GM18873 (cell line): Measurements from ENCODE around the gene PODNL1.

Experiments
- ATAC-seq: cut with Tn5 transposase; IDR thresholded peaks from one replicate; pipeline ENCODE4 v1.9.1; 2021; ENCODE audit warnings: mild to moderate bottlenecking, moderate library complexity, moderate number of reproducible peaks; ENCODE audit not compliant: unreplicated experiment, low FRiP score

Gene PODNL1, protein sequence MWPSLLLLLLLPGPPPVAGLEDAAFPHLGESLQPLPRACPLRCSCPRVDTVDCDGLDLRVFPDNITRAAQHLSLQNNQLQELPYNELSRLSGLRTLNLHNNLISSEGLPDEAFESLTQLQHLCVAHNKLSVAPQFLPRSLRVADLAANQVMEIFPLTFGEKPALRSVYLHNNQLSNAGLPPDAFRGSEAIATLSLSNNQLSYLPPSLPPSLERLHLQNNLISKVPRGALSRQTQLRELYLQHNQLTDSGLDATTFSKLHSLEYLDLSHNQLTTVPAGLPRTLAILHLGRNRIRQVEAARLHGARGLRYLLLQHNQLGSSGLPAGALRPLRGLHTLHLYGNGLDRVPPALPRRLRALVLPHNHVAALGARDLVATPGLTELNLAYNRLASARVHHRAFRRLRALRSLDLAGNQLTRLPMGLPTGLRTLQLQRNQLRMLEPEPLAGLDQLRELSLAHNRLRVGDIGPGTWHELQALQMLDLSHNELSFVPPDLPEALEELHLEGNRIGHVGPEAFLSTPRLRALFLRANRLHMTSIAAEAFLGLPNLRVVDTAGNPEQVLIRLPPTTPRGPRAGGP

DNA sequence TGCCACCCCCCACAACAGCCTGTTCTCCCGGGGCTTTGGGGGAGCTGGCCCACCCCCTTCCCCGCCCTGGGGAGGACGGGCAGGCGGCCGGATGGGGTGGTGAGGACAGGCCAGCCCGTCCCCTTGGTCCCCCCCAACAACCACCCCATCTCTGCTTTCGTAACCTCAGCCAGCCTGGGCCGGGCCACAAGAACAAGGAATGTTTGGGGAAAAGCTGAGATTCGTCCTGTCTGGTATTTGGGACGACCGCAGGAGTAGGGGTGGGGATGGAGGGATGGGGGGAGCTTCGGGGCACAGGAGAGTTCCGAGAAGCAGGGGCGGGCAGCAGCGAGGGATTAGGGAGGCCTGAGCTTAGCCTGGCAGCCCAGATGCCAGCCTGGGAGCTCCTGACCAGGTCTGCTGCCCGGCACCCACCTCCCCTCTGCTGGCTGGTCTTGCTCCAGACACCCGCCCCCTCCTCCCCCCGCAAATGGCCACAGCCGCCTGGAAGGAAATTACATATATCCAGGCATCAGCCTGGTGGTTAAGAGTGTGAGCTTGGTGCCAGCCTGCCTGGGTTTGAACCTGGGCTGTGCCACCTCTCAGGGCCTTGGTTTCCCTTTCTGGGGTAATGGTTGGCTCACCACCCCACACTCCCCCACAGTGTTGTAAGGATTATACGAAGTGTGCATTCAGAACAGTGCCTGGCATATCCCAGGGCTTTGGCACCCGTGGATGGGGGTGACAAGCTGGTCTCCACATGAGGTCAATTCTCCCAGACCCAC is at the start of gene PODNL1:
TSS of gene PODNL1 (minus strand) at position 117 of the 764 bp plus-strand sequence. CDS start 236 bp downstream, outside the sequence.
- no peak for ATAC-seq

DNA sequence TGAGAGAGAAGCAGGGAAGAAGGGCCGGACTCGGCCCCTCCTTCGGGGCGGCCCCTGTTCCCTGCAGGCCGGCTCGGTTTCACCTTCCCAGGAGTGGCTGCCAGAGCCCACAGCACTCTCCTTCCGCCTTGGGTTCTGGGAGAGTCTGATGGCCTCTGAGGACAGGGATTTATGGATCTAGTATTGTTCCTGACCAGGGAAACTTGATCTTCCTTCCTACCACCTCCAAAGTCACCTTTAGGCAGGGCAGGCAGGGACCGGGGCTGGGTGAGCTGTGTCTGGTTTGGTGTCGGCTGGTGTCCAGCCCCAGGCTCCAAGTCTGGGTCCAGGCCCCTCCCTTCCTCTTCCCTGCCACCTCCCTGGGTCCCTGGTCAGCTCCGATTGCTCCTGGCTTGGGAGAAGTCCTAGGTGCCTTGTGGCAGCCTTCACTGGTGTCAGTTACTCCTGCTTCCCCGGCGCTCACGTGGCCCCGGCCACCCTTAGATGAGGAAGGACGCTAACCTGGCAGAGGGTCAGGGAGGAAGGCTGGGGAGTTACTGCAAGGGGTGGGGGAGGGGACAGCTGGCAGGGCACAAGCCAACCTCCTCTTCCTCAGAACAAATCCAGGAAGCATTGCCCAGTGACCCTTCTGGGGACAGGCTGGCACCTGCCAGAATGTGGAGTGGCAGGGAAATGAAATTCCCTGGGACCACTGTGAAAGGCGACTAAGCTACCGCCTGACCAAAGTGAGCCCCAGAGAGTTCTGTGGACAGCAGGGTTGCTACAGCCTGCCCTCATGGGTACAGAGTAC is 49.1 kb upstream of the PODNL1 start:
- ATAC-seq: no peak

DNA sequence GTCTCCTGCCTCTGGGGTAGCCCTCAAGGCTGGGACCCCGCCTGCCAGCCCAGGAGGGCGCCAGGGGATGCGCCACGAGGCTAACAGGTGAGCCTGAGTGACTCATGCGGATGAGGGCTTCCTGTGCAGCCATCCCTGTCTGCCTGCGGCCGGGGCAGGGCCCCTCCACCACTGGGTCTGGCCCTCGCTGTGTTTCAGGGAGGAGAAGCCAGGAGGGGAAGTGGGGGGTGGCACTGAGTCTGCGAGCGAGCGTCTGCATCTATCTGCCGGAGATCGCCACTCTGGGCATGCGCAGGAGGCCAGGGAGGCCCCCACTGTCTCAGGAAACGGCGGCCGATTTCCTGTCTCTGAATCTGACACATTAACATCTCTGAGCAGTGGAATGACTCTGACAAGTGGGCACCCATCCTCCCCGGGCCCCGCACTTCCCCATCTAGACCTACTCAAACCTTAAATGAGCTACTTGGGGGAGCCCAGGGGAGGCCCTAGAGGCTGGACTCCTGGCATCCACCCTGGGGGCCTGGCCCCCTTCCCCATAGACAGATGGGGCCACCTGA is 48.2 kb upstream of the PODNL1 start:
- ATAC-seq: peak; percentile 53

DNA sequence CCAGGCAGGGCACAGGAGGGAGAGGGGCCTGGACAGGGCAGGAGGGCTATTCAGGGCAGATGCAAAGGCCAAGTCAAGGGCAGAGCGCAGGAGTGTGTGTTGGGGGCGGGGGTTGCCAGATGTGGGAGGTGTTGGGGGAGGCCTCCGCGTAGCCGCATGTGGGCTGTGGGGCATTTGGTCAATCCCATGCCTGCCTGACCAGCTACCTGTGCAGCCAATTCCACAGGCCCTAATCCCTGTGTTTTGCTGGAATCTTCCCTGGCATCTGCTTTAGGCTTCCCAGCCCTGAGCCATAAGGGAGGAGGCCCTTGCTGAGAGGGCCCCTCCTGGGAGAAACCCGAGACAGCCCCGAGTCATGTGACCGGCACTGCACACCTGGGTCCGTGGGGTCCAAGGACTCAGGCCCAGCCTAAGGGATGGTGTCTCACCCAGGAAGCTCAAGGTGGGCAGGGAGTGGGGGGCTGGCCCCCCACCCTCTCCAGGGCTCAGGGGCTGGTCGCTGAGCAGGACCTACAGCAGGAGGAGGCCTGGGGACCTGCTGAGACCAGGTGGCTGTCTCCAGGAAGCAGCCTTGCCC is 47.6 kb upstream of the PODNL1 start:
- ATAC-seq: peak; percentile 12

DNA sequence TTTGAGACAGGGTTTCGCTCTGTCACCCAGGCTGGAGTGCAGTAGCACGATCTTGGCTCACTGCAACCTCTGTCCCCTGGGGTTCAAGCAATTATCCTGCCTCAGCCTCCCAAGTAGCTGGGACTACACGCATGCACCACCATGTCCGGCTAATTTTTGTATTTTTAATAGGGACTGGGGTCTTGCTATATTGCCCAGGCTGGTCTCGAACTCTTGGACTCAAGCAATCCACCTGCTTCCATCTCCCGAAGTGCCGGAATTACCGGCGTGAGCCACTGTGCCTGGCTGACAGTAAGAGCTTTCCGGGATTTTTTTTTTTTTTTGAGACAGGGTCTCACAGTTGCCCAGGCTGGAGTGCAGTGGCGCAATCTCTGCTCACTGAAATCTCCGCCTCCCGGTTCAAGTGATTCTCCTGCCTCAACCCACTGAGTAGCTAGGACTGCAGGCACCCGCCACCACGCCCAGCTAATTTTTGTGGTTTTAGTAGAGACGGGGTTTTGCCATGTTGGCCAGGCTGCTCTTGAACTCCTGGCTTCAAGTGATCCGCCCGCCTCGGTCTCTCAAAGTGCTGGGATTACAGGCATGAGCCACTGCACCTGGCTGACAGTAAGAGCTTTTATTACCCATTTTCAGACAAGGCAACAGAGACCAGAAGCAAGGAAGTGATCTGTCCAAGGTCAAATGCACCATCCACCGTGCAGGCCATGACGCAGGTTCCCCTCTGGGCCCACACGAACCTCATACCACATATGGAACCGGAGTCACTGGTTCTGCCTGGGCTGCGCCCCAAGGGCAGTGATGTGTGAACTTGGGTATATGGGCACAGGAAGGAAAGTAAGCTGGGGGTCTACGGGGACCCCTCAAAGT is 46.9 kb upstream of the PODNL1 start:
- no peak for ATAC-seq

DNA sequence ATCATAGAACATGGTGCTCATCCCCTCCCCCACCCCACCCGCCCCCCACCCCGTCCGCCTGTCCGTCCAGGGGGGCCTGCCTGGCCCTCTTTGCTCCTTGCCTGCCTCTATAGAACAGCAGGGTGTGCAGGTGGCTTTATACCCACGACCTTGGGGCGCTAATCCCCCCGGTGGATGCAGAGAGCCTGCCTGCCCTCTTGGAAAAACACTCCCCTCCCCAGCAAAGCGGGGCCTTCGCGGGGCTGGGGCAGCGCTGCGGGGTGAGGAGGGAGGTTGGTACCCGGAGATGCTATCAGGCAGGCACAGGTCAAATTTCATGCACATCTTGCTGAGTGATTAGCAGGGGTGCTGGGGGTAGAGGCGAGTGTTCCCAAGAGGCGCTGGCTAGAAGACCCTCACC is 46.0 kb upstream of the PODNL1 start:
- ATAC-seq: no peak

DNA sequence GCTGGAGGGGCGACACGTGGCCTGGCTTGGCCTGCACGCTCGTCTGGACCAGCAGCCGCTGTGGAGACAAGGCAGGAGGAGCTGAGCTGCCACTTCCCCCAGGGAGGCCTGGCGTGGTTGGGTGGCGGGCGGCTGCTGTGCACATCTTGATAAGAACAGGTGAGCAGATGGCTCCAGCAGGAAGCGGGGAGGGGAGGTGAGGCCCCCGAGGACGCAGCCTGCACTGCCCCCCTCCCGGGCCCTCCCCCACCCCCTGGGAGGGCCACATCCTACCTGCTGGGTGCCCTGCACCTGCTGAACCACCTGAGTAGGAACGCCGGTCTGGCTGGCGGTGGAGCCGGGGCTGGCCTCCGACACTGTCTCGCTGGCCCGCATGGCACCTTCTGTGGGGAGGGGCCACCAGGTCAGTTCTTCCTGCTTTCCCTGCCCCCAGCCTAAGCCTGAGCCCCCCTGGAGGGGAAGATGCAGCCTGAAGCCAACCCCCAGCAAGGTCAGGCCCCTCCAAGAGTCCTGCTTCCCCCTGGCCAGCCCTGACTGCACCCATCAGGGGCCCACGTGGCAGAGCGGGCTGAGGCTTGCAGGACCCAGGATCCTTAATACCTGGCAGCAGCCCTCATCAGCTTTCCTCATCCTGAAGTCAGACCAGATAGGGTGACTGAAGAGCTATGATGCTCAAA is 45.1 kb upstream of the PODNL1 start:
- ATAC-seq: no peak

DNA sequence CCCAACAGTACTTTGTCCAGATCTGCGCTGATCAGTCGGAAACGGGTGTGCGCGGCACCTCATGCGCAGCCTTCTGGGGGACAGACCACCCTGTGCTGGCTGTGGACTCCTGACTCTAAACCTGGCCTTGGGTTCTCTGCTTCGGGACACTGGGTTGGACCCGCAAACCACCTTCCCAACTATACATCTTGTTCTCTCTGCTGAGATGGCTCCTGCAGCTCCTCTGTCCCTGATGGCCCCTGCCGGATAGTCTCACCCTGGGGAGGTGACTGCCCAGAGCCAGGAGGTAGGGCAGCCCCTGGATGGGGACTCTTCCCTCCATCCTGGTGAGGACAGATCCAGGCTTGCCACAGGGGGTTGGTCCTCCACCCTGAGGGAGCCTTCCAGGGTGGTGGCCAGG is 44.6 kb upstream of the PODNL1 start:
- no peak for ATAC-seq

DNA sequence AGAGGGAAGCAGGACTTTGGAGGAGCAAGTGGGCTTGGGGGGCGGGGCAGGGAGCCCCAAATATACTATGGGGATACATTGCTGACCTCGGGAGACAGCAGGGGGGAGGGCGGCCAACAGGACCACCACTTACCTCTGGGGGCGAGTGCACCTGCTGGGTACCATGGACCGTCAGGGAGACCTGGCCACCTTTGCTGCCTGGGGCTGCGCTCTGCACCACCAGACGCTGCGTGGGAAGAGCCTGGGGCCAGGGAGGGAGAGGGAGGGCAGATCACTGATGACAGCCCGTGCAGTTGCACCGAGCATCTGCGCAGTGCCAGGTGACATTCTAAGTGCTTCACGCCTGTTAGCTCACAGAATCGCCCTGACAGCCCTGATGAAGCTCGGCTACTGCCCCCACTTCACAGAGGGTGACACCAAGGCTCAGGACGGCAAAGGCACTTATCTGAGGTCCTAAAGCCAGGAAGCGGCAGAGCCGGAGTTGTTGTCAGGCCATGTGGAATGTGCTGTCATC is 43.8 kb upstream of the PODNL1 start:
- ATAC-seq: no peak

DNA sequence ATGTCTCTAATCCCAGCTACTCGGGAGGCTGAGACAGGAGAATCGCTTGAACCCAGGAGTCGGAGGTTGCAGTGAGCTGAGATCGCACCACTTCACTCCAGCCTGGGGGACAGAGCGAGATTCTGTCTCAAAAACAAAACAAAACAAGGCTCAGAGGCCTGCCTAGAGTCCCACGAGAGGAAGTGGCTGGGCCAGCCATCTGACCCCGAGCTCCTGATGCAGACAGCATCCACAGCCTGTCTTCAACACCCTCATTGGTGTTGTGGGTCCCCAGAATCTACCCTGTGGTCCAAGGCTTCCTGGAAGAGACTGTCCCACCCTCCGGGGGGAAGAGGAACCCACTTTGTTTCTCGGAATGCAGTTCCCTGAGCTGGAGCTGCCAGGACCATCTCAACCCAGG is 43.2 kb upstream of the PODNL1 start:
- ATAC-seq: no peak

DNA sequence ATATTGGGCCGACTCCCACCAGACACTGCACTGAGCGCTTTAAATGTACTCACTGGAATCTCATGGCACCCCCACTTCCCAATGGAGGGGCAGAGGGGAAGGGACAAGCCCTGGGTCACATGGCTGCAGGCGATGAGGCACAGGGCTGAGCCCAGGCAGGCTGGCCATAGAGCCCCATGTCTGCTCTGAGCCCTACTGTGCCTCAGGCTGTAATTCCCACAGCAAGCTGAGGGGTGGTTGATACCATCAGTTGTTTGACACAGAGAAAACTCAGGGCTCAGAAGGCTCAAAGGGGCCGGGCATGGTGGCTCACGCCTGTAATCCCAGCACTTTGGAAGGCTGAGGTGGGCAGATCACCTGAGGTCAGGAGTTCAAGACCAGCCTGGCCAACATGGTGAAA is 42.8 kb upstream of the PODNL1 start:
- ATAC-seq: no peak

DNA sequence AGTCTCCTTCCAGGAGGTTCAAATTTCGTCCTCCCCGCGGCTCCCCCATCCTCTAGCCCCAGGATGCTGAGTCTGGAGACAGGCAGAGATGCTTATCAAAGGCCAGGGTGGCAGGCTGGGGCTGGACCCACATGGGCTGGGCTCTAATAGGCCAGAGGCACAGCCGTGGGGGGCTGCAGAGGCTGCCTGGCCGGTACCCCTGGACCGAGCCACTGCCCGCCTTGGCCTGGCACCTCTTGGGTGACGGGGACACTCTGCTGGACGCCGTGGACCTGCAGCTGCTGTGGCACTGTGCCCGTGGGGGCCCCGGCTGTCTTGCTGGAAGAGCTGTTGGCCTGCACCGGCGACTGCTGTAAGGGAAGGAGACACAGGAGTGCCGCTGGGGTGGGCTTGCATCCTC is 42.1 kb upstream of the PODNL1 start:
- ATAC-seq: no peak

DNA sequence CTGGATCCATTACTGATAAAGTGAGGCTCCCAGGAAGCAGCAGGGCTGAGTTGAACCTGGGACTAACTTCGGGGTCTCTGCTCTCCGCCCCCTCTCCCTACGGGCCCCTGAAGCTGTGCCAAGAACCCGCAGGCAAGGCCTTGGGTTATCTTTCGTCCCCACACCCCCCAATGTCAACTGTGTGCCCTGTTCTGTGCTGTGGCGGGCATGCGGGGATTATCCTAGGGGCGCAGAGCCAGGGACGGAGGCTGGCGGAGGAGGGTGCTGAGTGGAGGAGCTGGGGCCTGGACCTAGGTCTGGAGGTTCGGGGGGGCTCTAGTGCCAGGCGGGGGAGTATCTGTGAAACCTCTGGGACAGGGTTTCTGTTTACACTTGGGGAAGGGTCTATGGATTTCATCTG is 41.5 kb upstream of the PODNL1 start:
- ATAC-seq: no peak

DNA sequence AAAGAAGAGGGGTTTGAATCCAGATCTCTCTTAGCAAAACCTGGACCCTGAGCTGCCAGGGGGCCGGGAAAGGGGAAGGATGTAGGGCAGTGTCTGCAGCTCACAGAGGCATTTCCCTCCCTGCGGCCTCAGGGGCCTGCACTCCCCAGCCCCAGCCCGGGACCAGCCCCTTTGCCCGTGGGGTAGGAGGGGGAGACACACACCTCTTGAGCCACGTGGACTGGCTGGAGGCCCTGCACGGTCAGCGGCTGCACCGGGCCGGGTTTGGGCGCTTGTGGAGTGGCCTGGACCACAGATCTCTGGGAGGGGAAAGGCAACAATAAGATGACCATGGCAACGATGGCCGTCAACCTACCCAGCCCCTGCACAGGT is 41.0 kb upstream of the PODNL1 start:
- ATAC-seq: no peak

DNA sequence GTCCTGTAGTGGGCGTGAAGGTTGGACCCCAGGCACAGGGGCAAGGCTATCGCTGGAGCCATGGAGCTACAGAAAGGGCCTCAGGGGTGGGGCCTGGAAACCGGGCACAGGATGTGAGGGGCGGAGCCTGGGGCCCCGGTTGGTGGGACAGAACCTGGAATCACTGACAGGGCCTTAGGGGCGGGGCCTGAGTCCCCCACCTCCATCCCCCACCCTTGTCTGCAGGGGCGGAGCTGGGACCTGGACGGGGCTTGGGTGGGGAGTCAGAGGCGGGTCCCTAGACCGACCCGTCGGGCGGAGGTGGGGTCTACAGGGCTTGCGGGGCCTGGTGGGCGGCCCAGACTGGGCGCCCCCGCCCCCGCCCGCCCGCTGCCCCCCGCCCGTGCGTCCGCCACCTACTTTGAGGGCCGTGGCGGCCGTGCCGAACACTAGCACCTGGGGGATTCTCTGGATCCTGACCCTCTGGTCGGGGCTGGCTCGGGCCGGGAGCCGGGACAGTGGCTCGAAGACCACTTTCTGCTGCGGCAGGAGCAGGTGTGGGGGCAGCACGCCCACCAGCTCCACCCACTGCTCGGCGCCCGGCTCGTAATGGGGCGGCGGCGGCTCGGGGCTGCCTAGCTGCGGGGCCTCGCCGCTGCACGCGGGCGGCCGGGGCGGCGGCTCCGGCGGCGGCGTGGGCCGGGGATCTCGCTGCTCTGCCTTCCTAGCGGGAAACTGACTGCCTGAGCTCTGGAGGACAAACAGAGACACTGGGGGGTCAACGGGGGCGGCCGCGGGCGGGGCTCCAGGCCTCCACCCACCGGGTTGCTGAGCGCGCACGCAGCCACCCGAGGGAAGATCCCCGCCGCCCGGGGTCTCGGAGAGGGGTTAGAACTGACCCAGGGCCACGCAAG is 40.4 kb upstream of the PODNL1 start:
- no peak for ATAC-seq

DNA sequence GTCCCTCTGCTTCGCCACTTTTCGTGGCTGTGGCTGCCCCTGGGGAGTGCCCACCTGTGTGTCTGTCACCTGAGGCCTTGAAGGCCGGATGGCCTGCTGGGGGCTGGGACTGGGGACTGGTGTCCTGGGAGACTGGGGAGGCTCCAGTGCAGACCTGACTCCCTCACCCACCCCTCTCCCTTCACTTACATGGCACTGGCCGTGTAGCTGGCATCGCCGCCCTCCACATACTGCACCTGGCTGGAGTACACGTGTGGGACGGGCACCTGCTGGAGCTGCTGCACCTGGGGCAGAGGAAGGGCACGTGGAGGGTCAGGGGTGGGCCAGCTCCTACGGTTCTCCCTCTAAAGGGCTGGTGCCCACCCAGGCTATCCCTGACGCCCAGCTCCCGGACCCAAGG is 39.6 kb upstream of the PODNL1 start:
- no peak for ATAC-seq

DNA sequence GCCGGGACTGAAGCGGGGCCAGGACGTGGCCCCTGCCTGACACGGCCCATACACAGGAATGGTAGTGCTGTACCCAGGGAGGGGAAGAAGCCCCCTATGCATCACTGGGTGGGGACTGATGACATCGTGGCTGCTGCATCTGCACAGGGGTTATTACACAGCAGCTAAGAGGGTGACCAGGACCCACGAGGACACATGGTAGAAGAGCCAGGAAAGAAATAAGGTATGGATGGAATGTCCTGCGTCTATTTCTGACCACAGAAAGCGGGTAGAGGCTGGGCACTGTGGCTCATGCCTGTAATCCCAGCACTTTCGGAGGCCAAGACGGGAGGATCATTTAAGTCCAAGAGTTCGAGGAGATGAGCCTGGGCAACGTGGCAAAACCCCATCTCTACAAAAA is 38.2 kb upstream of the PODNL1 start:
- no peak for ATAC-seq
